ENCODE data around the gene RABEPK.
"Not testable (repeated sequence)": the region's sequence is repeated elsewhere in the genome, so short reads cannot be mapped to it uniquely, and the experiment has no call there.

The RABEPK gene

DNA sequence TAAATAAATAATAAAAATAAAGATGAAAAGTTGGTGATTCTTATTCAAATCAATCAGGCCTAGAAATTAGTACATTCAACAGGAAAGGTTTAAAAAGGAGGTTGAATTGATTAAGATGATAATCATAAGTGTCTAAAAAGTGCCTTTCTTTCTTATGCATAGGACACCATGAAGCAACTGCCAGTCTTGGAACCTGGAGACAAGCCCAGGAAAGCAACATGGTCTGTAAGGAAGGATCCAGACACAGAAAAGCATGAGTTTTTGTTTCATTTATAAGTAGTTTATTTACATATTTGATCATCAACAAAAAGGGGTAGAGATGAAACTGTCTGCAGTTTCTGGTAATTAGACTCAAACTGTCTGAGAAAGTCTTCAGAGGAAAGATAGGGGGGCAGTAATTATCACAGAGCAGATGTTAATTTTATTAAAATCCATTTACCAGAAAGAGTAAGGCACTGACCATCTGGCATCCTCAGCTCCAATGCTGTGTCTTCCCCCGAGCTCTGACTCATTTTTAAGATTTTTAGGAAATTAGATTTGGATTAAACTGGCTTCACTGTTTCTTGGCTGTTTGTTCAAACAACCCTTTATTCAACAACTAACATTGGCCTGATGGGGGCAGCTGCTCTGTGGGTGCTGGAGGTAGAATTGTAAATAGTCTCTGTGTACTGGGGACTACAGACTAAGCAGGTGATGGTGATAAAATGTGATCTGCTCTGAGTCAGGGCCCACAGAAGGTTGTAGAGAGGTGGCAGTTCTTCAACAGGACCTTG lies 2.7 kb downstream of the RABEPK start:
- no peak for DNase-seq

DNA sequence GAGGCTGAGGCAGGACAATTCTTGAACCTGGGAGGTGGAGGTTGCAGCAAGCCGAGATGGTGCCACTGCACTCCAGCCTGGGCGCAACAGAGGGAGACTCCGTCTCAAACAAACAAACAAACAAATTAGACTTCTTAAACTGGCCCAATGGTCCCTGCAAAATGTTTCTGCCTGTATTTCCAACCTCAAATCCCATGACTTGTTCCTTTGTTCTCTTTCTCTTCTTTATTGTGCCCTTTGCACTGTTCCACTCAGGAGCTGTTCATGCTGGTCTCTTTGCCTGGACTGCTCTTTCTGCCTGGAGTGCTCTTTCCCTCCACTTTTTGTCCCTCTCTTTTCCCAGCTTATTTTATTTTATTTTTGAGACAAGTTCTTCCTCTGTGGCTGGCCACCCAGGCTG lies 4.1 kb downstream of the RABEPK start:
- DNase-seq: no peak

DNA sequence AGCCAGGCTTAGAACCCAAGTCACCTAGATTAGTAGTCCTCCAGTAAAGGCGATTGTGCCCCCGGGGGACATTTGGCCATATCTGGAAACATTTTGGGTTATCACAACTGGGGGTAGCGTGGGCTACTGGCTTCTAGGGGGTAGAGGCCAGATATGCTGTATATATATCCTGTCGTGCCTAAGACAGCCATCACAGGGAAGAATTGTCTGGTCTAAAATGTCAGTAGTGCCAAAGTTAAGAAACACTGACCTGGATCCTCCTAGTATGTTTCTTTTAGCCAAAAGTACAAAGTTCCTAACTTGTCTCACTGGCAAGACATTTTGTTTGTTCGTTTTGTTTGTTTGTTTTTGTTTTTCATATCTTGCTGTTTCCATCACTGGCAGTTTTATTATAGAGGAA lies 13.8 kb downstream of the RABEPK start:
- DNase-seq: no peak

DNA sequence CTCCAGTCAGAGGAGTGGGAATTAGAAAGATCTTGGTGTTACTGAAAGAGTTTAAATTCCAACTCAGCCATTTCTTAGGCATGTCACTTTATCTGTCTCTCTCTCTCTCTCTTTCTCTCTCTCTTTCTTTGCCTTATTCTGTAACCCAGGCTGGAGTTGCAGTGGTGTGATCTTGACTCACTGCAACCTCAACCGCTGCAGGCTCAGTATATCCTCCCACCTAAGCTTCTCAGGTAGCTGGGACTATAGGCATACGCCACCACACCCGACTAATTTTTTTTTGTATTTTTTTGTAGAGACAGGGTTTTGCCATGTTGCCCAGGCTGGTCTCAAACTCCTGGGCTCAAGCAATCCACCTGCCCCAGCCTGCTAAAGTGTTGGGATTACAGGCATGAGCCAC lies 18.3 kb downstream of the RABEPK start:
- no peak for DNase-seq

DNA sequence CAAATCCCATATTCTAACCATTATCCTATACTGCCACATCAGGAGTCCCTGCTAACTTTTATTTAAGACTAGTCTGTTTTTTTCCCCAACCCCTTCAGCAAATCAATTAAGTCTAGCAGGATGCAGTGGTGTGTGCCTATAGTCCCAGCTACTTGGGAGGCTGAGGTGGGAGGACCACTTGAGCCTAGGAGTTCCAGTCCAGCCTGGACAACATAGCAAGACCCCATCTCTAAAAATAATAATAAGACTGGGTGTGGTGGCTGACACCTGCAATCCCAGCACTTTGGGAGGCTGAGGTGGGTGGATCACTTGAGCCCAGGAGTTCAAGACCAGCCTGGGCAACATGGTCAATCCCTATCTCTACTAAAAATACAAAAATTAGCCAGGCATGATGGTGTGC lies 24.5 kb downstream of the RABEPK start:
- DNase-seq: not testable (repeated sequence)

DNA sequence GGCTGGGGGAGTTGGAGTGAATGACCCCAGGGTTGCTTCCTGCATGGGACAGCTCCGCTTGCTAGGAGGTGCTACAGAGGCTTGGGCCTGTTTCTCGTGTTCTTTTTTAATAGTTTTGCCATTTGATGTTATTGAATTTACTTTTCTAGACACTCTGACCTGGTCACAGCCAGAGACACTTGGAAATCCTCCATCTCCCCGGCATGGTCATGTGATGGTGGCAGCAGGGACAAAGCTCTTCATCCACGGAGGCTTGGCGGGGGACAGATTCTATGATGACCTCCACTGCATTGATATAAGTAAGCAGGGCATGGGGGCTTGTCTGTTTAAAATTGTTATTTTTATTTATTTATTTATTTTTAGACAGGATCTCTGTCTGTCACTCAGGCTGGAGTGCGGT lies 27.4 kb downstream of the RABEPK start:
- no peak for DNase-seq

DNA sequence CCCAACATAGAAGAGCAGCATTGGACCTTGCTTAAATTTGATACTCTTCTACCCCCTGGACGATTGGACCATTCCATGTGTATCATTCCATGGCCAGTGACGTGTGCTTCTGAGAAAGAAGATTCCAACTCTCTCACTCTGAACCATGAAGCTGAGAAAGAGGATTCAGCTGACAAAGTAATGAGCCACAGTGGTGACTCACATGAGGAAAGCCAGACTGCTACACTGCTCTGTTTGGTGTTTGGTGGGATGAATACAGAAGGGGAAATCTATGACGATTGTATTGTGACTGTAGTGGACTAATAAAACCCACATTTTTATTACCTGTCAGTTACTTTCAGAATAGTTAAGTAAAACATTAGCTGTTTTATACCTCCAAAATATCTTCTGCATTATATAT lies 33.3 kb downstream of the RABEPK start:
- DNase-seq: no peak

DNA sequence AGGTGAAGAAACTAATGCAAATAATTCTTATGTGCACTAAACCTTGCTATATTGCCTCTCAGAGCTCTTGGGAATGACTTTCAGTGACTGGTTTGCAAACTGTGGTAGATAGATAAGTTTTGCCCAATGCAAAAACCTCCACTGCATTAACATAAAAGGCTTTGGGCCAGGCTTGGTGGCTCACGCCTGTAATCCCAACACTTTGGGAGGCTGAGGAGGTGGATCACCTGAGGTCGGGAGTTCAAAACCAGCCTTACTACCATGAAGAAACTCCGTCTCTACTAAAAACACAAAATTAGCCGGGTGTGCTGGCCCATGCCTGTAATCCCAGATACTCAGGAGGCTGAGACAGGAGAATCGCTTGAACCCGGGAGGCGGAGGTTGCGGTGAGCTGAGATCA lies 33.8 kb downstream of the RABEPK start:
- DNase-seq: not testable (repeated sequence)

DNA sequence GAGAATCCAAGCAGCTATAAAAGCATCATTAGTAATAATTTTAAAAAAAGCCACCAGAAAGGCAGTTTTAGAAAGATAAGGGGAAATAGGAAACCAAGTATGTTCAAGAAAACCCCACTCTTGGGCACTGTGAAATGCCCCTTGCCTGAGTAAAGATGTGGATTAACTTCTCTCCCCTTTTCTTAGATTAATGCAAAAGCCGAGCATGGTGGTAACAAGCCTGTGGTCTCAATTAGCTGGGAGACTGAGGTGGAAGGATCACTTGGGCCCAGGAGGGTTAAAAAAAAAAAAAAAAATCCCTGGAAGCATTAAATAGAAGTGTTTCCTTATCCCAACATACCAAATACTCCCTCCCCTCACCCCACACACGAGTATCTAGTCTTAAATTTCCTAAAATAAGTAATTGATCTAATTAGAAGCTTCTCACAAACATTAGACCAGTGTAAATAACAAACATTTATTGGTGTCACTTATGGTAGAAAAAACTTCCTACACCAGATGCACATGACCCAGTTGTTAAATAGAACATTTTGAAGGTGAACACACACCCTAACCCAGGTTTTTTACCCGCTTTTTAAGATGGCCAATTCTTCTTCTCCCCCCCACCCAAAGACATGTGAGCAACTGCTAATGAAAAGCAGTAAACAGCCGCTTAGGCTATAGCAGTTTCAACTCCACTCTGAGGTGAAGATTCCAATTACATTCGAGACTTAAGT lies 35.6 kb downstream of the RABEPK start:
- DNase-seq: no peak

DNA sequence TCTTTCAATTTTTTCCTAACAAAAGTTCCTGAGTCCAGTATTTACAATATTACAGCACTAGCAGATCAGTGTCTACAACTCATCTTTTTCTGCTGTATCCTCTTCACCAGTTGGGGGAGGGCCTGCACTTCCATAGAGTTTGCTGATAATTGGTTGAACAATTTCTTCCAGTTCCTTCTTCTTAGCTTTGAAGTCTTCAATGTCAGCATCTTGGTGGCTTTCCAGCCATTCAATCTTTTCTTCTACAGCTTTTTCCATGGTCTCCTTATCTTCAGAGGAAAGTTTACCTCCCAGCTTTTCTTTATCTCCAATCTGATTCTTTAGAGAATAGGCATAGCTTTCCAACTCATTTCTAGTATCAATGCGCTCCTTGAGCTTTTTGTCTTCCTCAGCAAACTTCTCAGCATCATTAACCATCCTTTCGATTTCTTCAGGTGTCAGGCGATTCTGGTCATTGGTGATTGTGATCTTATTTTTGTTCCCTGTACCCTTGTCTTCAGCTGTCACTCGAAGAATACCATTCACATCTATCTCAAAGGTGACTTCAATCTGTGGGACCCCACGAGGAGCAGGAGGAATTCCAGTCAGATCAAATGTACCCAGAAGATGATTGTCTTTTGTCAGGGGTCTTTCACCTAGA lies 36.3 kb downstream of the RABEPK start:
- DNase-seq: not testable (repeated sequence)

DNA sequence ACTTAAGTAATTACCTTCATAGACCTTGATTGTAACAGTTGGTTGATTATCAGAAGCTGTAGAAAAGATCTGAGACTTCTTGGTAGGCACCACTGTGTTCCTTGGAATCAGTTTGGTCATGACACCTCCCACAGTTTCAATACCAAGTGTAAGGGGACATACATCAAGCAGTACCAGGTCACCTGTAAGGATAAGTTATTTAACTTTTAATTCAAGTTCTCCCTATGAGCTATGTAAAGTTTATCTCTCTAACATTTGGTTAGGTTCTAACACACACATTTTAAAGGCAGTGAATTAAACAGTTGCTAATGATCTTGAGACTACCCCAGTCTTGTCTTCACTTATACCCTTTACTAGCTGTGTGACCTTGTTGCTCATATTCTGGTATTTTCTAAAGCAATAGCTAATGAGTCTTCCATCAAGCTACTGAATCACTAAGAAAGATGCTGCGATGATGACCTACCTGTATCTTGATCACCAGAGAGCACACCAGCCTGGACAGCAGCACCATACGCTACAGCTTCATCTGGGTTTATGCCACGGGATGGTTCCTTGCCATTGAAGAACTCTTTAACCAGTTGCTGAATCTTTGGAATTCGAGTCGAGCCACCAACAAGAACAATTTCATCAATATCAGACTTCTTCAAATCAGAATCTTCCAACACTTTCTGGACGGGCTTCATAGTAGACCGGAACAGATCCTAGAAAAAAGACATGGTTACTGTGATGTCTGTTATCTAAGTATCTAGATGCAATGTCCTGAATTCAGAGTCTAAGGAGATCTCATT lies 38.0 kb downstream of the RABEPK start:
- no peak for DNase-seq

DNA sequence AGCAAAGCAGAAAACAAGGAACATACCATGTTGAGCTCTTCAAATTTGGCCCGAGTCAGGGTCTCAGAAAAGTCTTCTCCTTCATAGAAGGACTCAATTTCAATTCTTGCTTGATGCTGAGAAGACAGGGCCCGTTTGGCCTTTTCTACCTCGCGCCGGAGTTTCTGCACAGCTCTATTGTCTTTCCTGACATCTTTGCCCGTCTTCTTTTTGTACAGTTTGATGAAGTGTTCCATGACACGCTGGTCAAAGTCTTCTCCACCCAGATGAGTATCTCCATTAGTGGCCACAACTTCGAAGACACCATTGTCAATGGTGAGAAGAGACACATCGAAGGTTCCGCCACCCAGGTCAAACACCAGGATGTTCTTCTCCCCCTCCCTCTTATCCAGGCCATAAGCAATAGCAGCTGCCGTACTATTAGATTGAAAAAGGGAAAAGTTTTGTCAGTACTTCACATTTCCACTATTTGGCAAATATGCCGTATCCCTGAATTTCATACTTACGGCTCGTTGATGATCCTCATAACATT lies 38.6 kb downstream of the RABEPK start:
- DNase-seq: no peak

DNA sequence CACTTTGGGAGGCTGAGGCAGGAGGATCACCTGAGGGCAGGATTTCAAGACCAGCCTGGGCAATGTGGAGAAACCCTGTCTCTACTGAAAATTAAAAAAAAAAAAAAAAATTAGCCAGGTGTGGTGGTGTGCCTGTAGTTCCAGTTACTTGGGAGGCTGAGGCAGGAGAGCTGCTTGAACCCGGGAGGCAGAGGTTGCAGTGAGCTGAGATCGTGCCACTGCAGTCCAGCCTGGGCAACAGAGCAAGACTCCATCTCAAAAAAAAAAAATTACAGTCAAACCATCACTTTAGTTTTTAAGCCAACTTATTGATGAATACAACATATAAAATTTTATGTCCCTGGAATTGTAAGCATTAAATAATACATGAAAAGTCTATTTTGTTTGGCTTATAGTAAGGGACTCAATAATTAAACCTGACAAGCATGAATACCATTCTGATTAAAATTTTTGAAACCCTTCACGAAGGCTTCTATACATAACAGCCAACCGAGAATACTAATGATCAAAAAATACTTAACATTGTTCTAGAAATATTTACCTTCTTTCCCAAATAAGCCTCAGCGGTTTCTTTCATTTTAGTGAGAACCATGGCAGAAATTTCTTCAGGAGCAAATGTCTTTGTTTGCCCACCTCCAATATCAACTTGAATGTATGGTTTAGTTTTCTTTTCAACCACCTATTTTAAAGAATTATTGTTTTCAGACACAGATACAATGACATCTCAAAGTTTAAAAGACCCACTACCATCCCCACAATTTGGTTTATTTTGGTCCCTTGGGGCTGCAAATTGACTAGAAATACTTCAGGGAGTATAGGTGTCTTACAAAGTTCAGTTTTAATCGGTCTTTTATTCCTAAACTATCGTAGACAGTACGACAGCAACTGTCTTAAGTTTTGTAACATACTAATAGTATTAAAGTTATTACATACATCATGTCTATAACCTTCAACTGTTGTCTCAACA lies 39.6 kb downstream of the RABEPK start:
- no peak for DNase-seq

DNA sequence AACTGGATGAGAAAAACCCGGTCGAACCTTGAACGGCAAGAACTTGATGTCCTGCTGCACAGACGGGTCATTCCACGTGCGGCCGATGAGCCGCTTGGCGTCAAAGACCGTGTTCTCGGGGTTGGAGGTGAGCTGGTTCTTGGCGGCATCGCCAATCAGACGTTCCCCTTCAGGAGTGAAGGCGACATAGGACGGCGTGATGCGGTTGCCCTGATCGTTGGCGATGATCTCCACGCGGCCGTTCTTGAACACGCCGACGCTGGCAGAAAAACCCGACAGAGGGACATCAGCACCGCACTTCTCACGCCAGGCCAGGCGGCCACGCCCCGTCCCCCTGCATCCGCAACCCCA lies 40.3 kb downstream of the RABEPK start:
- DNase-seq: peak; percentile 54

DNA sequence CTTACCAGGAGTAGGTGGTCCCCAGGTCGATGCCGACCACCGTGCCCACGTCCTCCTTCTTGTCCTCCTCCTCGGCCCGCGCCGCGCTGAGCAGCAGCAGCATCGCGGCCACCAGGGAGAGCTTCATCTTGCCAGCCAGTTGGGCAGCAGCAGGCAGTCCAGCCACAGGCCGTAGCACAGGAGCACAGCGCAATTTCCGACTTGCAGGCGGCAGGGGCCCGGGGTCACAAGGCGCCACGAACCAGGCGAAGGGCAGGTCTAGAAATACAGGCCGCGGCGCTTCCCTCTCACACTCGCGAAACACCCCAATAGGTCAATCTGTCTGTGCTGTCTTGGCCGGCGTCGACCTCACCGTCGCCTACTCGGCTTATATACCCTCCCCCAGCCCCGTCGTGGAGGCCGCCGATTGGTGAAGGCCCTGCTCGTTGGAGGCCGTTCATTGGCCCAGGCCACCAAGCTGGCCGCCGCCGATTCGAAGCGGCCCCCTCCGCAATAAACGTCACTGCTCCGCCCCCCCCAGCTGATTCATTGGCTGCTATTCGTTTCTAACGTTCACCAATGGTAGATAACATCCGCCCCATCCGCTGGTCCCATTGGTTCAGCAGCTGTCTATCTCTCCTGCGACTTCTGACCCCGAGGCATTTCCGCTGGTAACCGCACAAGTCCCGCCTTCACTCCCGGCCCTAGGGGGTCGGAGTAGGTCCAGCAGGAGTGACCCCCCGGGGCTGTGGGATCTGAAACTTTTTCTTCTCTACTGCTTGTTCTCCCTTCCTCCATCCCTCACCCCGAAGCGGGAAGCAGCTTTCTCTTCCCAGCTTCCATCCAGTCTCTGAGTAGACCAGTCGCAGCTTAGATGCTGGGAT lies 40.9 kb downstream of the RABEPK start, which contains the start of gene HSPA5:
TSS of gene HSPA5 (minus strand) at position 344 of the 863 bp plus-strand sequence. CDS start at position 127, 217 bp downstream.
- DNase-seq: peak; percentile 100

DNA sequence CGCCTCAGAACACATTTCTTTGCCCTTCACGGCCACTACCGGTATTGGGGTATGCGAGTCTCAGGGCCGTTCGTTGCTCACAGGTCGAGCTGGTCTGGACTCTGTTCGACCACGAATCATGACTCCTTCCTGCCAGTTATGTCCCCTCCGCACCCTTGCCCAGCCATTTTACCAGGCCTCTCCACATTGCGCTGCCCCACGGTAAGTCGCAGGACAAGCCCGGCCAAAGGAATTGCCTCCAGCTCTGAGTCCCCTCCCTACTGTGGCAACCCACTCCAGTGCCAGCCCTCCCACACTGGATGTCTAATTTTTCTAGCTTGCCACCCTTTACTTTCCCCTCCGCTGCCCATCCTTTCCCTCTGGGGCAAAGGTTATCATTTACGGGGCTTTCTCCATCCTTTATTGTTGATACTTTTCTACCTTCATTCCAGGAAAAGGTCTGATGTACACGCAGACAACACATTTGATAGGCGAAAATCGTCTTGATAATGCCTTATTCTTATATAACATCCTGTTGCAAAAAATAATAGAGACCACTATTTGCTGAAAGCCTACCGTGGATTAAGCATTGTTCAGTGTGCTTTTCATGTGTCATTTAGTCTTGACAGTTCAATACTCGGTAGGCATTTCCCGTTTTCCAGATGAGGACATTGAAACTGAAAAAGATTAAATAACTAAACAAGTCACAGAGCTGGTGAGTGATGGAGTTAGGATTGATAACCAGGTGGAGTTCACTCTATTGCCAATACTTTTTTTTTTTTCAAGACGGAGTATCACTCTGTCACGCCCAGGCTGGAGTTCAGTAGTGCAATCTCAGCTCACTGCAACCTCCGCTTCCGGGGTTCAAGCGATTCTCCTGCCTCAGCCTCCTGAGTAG lies 41.8 kb downstream of the RABEPK start:
- DNase-seq: peak; percentile 44

DNA sequence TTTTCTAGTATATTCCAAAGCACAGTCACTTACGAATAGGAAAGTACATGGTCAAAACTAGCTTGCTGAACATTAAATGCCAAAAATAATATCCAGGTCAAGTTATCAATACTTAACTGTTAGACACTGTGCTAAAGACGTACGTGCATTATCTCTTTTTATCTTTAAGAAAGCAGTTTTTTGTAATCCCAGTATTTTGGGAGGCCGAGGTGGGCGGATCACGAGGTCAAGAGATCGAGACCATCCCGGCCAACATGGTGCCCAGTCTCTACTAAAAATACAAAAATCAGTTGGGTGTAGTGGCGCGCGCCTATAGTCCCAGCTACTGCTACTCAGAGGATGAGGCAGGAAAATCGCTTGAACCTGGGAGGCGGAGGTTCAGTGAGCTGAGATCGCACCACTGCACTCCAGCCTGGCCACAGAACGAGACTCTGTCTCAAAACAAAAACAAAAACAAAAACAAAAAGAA lies 43.5 kb downstream of the RABEPK start:
- no peak for DNase-seq

DNA sequence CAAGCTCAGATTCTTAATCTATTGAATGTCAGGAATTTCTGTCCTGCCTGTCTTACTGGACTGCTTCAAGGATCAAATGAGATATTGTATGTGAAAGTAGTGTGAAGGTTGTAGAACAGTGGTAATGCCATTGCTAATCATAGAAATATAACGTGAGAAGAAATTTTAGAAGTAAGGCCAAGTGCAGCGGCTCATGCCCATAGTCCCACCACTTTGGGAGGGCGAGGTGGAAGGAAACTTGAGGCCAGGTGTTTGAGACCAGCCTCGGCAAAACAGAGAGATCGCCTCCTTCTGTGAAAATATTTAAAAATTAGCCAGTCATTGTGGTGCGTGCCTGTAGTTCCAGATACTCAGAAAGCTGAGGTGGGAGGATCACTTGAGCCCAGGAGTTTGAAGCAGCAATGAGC lies 45.9 kb downstream of the RABEPK start:
- DNase-seq: no peak

DNA sequence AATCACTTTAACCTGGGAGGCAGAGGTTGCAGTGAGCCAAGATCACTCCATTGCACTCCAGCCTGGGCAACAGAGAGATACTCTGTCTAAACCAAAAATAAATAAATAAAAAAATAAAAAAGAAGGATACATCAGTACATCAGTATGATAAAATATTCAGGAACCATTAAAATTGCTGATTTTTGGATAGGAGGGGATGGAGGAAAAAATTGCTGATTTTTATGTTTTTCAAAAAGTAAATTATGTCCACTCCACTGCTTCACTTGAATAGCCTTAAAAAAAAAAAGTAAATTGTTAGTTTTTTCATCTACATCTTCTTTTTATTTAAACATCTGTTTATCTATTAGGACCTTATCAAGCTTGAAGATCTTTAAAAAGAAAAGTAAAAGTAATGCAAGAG lies 53.9 kb downstream of the RABEPK start:
- no peak for DNase-seq

Measured in activated naive CD4-positive, alpha-beta T cell treated with Interleukin-2 at 50 U/mL for 16 hours (primary cell).